ENCODE results near the gene SOX18.

Gene SOX18

GRCh38 chr20:64076061-64076997 lies 26.9 kb upstream of the SOX18 start:
- Mint-ChIP-seq H3K27me3 (no peaks in the 10 kb centered on the region), H3K4me1 (peaks cover 25% of the 10 kb centered on the region), H3K4me3 (peak overlapping the region; percentile 86), H3K9me3 (no peaks in the 10 kb centered on the region), H3K27ac (peak overlapping the region; percentile 22), H3K36me3 (ENCODE audit: low read depth) (peaks cover 4% of the 10 kb centered on the region)
- no peak for DNase-seq
- no peak for ATAC-seq

GRCh38 chr20:64075556-64075955 lies 26.1 kb upstream of the SOX18 start:
- no peaks in the 10 kb centered on the region for H3K27me3 Mint-ChIP-seq
- no peaks in the 10 kb centered on the region for H3K9me3 Mint-ChIP-seq
- peaks cover 22% of the 10 kb centered on the region for H3K4me1 Mint-ChIP-seq
- peaks cover 4% of the 10 kb centered on the region for H3K36me3 Mint-ChIP-seq (ENCODE audit: low read depth)
- DNase-seq, result no peak
- no peak overlapping the region for H3K4me3 Mint-ChIP-seq
- no peak for ATAC-seq
- H3K27ac Mint-ChIP-seq, result no peak overlapping the region

DNA sequence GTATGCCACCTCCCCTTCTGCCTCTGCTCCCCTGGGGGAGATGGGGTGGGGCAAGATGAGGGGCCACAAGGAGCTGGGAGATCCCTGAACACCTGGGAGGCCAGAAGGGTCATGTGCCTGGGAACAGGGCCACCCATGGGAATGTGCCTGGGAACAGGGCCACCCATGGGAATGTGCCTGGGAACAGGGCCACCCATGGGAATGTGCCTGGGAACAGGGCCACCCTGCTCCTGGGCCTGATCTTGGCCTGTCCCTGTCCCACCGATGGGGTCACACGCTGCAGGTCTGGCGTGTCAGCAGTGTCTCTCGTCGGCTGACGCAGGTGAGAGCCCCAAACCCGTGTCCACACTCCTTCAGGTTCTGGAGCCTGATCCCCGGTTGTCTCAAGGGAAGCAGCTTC lies 25.5 kb upstream of the SOX18 start:
- DNase-seq, result no peak
- no peaks in the 10 kb centered on the region for H3K27me3 Mint-ChIP-seq
- no peak overlapping the region for H3K27ac Mint-ChIP-seq
- no peak for ATAC-seq
- peaks cover 18% of the 10 kb centered on the region for H3K4me1 Mint-ChIP-seq
- H3K9me3 Mint-ChIP-seq, result no peaks in the 10 kb centered on the region
- no peak overlapping the region for H3K4me3 Mint-ChIP-seq
- peaks cover 4% of the 10 kb centered on the region for H3K36me3 Mint-ChIP-seq (ENCODE audit: low read depth)

- no peak overlapping the region for H3K27ac Mint-ChIP-seq
- no peaks in the 10 kb centered on the region for H3K9me3 Mint-ChIP-seq
- peaks cover 4% of the 10 kb centered on the region for H3K36me3 Mint-ChIP-seq (ENCODE audit: low read depth)
- no peak for ATAC-seq
- no peaks in the 10 kb centered on the region for H3K27me3 Mint-ChIP-seq
- DNase-seq, result no peak
- peaks cover 18% of the 10 kb centered on the region for H3K4me1 Mint-ChIP-seq
- H3K4me3 Mint-ChIP-seq, result no peak overlapping the region
These were observed 24.8 kb upstream of the SOX18 start for GRCh38 chr20:64074184-64074789.

GRCh38 chr20:64073476-64074183 lies 24.2 kb upstream of the SOX18 start:
- H3K36me3 Mint-ChIP-seq (ENCODE audit: low read depth), result peaks cover 4% of the 10 kb centered on the region
- no peaks in the 10 kb centered on the region for H3K9me3 Mint-ChIP-seq
- no peaks in the 10 kb centered on the region for H3K27me3 Mint-ChIP-seq
- H3K4me3 Mint-ChIP-seq, result no peak overlapping the region
- H3K27ac Mint-ChIP-seq, result no peak overlapping the region
- H3K4me1 Mint-ChIP-seq, result peaks cover 15% of the 10 kb centered on the region
- DNase-seq (no peak), ATAC-seq (no peak)

DNA sequence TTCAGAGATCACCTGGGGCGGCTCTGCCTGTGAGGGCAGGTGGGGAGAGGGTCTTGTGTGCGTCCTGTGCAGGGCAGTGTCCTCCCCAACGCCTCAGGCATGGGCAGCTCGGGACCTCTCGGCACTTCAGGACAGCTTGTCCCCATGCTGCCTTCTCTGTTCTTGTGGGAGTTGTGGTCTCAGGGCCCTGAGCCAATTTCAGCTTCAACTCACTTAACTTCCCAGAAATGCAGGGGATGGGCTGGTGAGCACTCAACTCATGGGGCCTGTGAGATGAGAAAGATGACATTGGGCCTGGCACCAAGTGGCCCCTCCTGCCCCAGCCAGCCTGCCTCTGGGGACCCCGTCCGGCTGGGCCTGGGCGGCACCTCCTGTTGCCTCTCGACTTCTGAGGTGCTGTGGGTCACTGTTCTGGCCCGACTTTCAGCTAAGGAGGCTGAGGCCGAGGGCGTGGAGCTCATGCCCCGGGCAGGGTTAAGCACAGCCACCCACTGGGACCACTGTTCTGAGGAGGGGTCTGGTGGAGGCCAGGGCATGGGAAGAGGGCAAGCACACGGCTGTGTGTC lies 23.1 kb upstream of the SOX18 start:
- ATAC-seq, result no peak
- no peak for DNase-seq
- no peaks in the 10 kb centered on the region for H3K27me3 Mint-ChIP-seq
- H3K27ac Mint-ChIP-seq, result no peak overlapping the region
- H3K4me1 Mint-ChIP-seq, result peaks cover 13% of the 10 kb centered on the region
- peaks cover 4% of the 10 kb centered on the region for H3K36me3 Mint-ChIP-seq (ENCODE audit: low read depth)
- no peak overlapping the region for H3K4me3 Mint-ChIP-seq
- H3K9me3 Mint-ChIP-seq, result no peaks in the 10 kb centered on the region

DNA sequence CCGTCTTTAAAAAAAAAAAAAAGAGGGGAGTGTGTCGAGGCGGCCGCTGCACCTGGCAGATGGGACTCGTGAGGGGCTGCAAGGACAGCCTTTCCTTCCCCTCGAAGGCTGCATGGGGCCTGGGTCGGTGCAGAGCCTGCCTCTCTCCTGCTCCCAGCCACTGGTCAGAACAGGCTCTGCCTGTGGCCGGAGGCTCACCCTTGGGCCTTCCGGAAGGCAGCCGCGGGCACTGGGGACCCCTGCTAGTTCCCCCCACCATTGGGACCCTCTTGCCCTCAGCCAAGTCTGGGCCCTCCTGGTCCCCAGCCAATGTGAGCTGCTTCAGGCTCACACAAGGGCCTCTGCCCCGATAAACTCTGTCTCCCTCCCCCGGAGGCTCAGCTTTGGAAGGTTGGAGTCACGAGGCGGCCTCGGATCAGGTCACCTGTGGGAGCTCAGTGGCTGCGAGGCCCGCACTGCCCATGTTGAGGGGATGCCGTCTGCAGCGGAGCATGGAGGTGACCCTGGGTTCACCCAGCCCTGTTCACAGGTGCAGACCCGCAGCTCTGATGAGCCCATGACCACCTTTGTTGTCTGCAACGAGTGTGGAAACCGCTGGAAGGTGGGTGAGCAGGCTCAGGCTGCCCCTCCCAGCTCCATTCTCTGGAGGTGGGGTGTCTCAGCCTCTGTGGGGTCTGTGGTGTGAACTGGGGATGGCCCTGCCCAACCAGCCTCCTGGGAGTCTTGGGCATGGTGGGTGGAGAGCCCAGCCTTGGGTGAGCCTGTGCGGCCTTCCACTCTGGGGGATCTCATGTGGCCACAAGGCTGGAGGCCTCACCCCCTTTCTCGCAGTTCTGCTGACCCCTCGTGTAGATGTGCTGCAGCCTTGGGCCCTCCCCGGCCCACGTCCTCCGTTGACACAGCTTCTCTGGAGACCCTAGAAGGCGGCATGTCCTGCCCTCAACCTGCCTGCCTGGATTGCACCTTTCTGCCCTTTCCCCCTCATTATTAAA lies 22.2 kb upstream of the SOX18 start:
- Mint-ChIP-seq H3K27ac (no peak overlapping the region), H3K27me3 (no peaks in the 10 kb centered on the region), H3K4me3 (no peak overlapping the region), H3K4me1 (peaks cover 14% of the 10 kb centered on the region), H3K9me3 (no peaks in the 10 kb centered on the region), H3K36me3 (ENCODE audit: low read depth) (peaks cover 4% of the 10 kb centered on the region)
- DNase-seq, result no peak
- ATAC-seq, result no peak

DNA sequence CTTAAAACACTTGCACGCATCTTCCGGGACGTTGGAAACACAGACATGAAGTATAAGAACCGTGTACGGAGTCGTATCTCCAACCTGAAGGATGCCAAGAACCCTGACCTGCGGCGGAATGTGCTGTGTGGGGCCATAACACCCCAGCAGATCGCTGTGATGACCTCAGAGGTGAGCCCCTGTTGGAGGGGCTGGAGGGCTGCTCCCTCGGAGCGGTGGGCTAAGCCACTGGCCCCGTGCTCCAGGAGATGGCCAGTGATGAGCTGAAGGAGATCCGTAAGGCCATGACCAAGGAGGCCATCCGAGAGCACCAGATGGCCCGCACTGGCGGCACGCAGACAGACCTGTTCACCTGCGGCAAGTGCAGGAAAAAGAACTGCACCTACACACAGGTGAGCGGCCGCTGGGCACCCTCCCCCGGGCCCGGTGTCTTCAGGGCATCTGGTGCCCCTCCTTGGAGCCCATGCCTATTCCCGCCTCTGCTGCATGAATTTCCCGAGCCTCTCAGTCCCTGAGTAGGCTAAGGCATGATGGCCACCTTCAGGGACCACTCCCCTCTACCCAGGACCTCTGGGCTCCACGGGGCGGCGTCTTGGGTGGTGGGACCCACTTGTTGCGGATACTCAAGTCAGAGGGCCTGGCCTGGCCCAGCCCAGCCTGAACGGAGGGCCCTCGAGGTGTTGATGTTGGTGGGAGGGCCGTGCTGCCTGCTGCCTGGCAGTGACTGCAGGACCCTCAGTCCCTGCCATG lies 21.0 kb upstream of the SOX18 start:
- Mint-ChIP-seq H3K36me3 (ENCODE audit: low read depth) (peaks cover 4% of the 10 kb centered on the region), H3K9me3 (no peaks in the 10 kb centered on the region), H3K4me3 (no peak overlapping the region), H3K27ac (no peak overlapping the region), H3K27me3 (no peaks in the 10 kb centered on the region), H3K4me1 (peaks cover 26% of the 10 kb centered on the region)
- DNase-seq (no peak), ATAC-seq (no peak)

GRCh38 chr20:64069614-64070243 lies 20.3 kb upstream of the SOX18 start:
- H3K4me1 Mint-ChIP-seq, result peaks cover 30% of the 10 kb centered on the region
- no peak overlapping the region for H3K27ac Mint-ChIP-seq
- H3K4me3 Mint-ChIP-seq, result no peak overlapping the region
- H3K36me3 Mint-ChIP-seq (ENCODE audit: low read depth), result peaks cover 4% of the 10 kb centered on the region
- H3K9me3 Mint-ChIP-seq, result no peaks in the 10 kb centered on the region
- no peaks in the 10 kb centered on the region for H3K27me3 Mint-ChIP-seq
- ATAC-seq (no peak), DNase-seq (peak; percentile 55)

- Mint-ChIP-seq H3K36me3 (ENCODE audit: low read depth) (peaks cover 4% of the 10 kb centered on the region), H3K27me3 (no peaks in the 10 kb centered on the region), H3K4me3 (no peak overlapping the region), H3K27ac (no peak overlapping the region), H3K9me3 (no peaks in the 10 kb centered on the region), H3K4me1 (peaks cover 36% of the 10 kb centered on the region)
- no peak for ATAC-seq
- no peak for DNase-seq
These were observed 19.8 kb upstream of the SOX18 start for GRCh38 chr20:64069209-64069613.

GRCh38 chr20:64068386-64069208 lies 19.2 kb upstream of the SOX18 start:
- Mint-ChIP-seq H3K4me1 (peaks cover 42% of the 10 kb centered on the region), H3K9me3 (no peaks in the 10 kb centered on the region), H3K4me3 (no peak overlapping the region), H3K36me3 (ENCODE audit: low read depth) (peaks cover 4% of the 10 kb centered on the region), H3K27me3 (no peaks in the 10 kb centered on the region), H3K27ac (no peak overlapping the region)
- no peak for DNase-seq
- no peak for ATAC-seq

DNA sequence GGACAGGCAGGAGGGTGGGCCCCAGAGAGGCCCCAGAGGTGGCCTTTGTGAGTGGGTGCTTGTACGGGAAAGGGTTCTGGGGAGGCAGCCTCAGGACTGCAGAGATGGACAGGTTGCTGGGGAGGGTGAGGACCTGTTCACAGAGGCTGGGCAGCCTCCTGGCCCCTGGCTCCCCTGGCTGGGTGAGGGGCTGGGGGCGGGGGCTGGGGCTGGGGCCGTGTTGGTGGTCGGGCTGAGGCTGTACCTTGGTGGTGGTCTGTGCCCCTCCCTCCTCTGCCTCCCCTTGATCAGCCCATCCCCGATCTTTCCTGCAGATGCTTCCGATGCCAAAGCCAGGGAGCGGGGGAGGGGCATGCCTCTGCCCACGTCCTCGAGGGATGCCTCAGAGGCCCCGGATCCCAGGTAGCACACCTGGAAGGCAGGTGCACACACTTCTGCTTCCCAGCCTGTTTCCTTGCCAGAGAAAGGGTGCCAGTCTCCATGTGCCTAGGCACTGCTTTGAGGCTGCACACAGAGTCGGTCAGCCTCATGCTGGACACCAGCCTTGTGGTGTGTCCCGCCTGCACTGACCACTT lies 18.4 kb upstream of the SOX18 start:
- ATAC-seq (no peak), DNase-seq (no peak)
- H3K27me3 Mint-ChIP-seq, result no peaks in the 10 kb centered on the region
- no peaks in the 10 kb centered on the region for H3K9me3 Mint-ChIP-seq
- no peak overlapping the region for H3K4me3 Mint-ChIP-seq
- H3K27ac Mint-ChIP-seq, result no peak overlapping the region
- peaks cover 42% of the 10 kb centered on the region for H3K4me1 Mint-ChIP-seq
- H3K36me3 Mint-ChIP-seq (ENCODE audit: low read depth), result no peaks in the 10 kb centered on the region
